Stimulated activated CD8-positive, alpha-beta memory T cell treated with anti-CD3 and anti-CD28 coated beads, Interleukin-2, amount 100 ng/mL, for 48 hours (primary cell): ENCODE measurements around the gene DDX10.

Experiments used
- DNase-seq, 2 donors: peaks; one replicate each; pipeline ENCODE4 v3.0.0-alpha.2; 2020; ENCODE audit warnings: low read depth in 2 of 2

Gene DDX10

DNA sequence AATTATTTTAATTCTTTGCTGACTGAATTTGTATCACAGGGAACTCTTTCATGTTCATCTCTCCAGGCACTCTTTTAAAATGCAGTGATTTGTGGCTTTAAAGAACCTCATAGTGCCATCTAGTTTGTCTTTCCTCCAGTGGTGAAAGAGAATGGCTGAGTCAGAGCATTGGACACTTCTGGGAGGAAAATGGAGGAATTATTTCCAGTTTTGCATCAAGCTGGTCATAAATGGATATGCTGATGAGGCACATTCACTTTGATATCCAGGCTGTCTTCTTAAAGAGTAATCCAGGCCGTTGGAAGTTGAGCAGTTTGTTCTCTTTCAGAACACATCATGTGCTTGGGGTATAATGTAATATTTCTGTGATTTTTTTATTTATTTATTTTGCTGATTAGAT is 273.7 kb downstream of the DDX10 start:
- no peak for DNase-seq

DNA sequence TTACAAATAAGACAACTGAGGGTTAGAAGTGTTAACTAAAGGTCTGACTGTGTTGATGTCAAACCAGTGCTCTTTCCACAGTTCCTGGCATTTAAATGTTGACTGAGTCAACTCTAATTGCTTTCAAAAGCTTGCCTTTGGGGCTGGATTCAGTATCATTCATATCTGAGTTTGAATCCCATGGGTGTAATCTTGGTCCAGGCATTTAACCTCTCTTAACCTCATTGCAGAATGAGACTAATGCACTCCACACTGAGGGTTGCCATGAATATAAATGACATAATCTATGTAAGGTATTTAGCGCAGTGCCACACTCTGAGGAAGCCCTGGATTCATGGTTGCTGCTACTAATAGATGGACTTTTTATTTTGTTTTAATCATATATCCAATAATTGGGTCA is 274.3 kb downstream of the DDX10 start:
- no peak for DNase-seq

DNA sequence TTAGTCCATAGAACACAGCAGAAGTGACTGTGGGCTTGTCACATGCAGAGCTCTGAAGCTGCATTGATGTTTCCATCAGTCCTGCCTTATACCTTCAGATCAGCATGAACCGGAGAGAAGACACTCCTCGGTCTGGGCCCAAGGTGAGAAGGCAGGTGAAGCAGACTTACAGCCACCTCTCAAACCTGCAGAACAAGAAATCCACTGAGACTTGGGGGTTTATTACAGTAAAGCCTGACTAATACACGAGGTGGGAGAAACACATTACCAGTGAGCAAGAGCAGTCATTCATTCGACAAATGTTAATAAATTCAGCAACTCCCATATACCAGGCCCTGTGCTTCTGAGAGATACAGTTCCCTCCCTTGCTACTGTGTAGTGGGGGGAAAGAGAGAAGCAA is 279.0 kb downstream of the DDX10 start:
- DNase-seq: no peak

DNA sequence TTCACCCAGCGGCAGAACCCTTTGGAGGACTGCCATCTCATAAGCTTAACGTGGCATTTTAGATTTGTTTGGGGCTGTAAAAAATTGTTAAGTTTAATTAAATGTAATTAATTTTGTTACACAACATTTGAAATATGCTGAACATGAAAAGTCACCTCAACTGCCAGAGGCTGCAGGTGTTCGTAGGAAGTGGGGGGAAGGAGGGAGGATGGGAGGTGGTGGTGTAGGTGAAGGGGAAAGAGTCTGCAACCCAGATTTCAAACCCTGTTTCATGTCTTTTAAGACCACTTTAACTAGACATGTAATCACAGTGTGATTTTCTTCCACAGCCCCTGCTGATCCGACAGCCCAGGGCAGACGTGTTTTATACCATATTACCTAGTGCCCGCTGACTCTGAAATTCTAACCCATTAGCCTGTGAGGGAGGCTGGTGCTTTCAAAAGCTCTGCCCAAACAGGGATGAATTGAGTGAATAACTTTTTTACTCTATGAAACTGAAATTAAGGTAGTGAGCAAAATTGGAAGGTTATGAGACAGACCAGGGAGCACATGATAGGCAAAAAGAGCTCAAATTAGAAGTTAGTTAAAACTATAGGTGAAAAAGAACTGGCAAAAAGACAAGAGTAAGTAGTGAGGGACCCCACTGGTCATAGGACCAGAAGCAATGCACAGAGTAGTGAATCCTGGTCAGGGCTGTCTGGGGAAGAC is 279.8 kb downstream of the DDX10 start:
- no peak for DNase-seq

DNA sequence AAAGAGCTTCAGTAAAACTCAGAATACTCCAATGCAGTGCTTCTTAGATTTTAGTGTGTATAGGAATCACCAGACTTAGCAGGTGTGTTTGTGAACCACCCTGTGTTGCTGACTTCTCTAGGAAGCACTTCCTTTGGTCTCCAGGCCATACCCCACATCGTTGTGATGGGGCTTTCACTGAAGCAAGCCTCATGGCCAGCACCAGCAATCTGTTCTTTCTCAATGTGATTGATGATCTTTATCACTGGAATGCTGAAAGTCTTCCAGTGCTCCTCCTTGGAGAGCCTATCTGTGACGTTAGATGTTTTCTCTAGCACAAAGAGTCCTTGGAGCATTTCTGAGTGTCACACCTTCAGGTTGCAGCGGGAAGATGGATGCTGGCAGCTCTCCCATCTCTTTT is 280.5 kb downstream of the DDX10 start:
- no peak for DNase-seq

DNA sequence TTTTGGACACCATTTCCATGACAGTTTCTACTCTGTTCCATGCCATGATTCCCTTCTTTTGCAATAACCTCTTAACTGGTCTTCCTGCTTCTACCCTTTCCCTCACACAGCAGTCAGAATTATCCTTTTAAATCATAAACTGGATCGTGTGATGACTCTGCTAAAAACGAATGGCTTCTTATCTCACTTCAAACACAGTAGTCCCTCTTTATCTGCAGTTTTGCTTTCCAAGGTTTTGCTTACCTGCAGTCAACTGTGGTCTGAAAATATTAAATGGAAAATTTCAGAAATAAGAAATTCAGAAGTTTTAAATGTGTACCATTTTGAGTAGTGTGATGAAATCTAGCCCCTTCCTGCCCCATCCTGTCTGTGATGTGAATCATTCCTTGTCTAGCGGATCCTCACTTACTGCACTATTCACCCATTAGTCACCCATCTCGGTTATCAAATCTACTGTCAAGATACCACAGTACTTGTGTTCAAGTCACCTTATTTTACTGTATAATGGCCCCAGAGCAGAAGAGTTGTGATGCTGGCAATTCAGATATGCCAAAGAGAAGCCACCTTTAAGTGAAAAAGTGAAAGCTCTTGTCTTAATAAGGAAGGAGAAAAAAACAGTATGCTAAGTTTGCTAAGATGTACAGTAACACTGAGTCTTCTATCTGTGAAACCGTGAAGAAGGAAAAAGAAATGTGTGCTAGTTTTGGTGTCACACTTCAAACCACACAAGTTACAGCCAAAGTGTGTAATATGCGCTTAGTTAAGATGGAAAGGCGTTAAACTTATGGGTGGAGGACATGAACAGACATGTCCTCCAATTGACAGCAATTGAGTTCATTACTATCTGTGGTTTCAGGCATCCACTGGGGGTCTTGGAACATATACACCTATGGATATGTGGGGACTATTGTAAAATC is 283.0 kb downstream of the DDX10 start:
- DNase-seq: no peak

DNA sequence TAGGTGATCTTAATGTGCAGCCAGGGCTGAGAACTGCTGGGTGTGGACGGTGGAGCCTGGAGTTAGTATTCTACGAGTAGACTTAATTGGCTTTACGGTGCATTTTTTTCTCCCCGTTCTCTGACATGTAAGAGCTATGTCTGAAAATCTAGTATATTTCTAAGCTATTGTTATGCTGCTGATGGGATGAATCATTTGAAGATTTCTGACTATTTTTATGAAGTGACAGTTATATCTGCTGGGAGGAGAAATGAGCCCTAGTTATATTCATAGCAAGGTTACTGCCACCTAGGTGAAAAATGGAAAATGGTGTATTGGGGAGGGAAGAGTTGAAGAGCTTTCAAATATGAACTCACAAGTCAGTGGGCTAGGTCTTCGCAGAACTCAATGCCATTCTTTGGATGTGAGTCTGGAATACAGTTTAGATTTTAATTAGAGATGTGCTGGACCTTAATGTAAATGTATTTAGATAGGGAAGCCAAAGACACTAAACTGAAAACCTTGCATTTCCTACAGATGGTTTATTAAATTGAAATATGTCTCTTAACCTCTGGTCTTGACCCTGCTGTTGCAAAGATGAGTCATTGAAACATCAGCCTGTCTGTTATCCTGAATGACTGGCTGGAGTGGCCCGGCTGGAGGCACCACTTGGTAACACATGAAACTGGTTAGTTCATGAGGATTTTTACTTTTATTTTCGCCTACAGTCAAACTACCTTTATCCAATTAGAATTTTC is 293.7 kb downstream of the DDX10 start:
- no peak for DNase-seq

DNA sequence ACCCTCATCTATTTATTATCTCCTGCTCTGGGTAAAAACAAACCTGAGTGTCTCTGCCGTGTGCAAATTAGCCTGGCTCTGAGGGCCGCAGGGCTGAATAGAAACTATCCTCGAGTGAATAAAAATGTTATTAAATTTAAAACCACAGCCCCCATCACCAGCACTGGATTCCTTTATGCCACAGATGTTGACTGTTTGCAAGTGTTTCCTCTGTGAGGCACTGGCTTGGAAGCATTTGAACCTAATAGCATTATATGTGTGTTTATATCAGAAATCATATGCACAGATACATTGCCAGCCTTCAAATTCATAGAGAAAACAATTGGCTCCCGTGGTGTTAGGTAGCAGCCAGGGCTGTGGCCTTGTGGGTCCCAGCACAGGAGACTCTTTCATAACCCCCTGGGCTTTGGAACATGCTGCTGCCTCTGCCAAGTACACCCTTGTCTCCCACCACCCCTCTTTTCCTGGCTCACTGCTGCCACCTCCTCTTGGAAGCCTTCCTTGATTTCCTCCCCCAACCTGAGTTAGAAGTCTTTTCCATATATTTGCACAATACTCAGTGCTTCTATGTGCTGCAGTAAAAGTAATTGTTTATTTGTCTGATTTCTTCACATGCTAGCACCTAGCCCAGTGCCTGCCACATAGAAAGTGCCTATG is 294.4 kb downstream of the DDX10 start:
- DNase-seq: no peak

DNA sequence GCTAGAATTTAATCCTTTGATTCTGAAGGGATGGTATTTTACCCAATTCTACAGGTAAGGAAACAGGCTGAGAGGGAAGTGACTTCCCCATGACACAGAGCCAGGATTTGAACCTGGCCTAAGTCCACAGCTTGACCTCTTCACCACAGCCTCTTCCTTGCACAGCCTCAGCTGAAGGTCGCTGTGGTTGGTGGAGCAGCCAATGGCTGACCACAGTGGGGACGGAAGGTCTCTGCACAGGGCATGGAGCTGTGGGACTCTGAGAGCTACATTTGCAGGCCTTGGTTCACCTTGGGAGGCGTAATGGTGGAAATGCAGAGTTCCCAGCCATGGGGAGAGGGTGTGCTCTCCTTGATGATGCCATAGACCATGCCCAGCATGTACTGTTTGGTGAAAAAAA is 295.0 kb downstream of the DDX10 start:
- no peak for DNase-seq

DNA sequence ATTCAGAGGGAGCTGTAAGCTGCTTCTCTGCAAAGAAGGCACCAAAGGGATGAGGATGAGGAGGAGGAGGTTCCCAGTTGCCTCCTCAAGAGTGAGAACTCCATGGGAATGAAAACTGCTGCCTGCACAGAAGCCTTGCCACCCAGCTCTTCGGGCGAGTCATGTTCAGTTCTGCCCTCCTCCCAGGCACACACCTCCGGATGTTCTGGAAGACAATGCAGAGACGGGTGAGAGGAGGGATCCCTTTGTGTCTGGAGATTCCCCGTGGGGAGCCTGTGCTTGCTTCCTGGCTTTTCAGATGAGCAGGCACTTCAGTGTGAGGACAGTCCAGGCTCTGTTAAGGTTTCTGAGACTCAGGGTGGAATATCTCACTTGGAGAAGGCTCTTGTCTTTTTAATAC is 295.6 kb downstream of the DDX10 start:
- no peak for DNase-seq

DNA sequence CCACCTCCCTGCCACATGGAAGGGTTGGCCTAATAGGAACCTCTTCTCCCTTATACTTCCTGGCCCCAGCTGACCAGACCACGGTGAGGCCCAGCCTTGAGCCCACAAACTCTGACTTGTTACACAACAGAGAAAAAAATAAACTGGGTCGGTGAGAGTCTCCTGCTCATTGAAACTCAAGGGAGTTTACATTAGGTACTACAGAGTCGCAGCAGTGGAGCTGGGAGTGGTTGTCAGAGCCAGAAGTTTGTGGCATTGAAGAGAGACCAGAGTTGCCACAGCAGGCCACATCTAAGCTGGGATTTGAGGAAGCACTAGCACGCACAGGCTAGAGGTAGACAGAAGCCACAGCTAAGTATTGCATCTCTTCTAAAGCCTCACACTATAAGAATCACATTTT is 296.2 kb downstream of the DDX10 start:
- no peak for DNase-seq

DNA sequence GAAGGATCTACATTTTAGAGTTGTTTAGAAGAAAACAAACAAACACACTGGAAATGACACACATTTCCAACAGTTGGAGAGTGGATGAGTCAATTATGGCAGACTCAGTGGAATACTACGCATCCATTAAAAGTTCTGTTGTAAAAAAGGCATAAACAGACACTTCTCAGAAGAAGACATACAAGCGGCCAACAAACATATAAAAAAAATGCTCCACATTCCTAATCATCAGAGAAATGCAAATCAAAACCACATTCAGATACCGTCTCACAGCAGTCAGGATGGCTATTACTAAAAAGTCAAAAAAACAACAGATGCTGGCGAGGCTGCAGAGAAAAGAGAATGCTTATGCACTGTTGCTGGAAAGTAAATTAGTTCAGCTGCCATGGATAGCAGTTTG is 298.2 kb downstream of the DDX10 start:
- DNase-seq: no peak

DNA sequence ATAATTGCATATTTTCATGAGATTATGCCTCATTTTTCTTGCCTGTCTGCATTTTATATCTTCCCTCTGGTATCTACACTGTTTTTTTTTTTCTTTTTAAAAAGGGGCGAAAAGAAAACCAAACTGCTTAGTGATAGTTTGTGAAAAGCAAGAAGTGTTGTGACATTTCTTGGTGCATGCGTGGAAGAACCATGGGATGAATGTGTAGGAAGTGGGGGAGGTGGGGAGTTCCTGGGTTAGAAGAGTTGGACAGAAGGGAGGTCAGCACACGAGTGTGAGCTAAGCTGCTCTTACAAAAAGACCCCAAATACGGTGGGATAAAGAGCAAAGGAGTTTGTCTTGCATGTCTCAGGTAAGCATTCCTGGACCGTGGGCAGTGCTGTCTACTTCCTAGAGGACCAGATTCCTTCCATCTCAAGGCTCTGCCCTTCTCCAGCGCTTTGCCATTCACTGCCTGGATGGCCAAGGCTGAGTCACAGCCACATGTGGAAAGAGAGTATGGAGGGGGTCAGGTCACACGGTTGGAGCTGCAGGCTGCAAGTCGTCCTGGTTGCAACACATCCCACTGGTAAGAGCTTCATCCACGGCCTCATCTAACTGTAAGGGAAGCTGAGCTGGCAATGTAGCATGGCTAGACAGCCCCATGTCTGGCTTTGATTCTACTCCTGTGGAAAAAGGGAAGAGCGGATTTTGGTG is 300.6 kb downstream of the DDX10 start:
- DNase-seq: no peak

DNA sequence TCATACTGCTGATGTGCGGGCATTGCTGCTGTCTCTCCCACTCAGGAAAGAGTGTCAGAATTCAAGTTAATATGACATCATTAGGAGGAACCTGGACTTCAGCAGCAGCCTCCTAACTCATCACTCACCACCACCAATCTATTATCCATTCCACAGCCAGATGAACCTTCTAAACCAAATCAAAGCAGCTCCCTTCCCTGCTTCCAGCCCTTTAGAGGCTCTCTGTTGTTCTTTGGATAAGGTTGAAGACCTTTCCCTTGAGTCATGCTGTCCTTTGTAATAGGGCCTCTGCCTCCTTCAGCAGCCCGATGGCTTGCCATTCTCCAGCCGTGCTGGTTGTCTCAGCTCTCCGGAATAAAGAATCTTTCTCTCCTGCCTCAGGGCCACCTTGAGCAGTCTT is 301.3 kb downstream of the DDX10 start:
- DNase-seq: no peak

DNA sequence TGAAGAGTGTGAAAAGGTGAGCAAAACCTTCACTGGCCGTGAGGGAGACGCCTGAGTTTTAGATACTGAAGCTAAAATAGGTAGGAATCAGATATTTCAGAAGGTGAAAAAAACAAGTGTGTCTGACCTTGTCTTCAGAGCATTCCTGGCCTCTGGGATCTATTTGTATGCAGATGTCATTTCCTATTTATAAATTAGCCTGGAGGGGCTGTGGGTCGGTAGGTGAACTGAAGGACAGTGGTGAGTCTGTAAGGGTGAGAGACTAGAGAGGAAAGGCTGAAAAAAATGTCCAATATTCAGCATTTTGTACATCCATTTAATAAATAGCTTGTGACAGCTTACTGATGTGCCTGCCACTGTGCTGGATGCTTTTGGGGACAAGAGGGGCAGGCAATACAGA is 302.1 kb downstream of the DDX10 start:
- no peak for DNase-seq

DNA sequence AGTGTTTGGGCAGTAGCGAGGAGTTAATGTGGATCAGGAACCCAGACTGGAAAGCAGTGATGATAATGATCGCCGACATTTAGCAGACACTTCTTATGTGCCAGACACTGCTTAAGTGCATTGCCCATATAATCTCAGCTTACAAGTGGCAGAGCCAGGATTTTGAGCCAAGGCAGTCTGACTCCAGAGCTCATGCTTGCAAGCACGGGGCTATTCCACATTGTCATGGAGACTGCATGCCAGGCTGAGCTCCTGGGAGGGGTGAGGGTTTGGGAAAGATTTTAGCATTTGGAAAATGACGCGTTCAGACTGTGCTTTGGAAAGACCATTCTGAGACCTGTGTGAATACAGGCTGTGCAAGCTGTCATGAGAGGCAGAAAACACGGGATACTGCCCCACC is 302.7 kb downstream of the DDX10 start:
- no peak for DNase-seq

DNA sequence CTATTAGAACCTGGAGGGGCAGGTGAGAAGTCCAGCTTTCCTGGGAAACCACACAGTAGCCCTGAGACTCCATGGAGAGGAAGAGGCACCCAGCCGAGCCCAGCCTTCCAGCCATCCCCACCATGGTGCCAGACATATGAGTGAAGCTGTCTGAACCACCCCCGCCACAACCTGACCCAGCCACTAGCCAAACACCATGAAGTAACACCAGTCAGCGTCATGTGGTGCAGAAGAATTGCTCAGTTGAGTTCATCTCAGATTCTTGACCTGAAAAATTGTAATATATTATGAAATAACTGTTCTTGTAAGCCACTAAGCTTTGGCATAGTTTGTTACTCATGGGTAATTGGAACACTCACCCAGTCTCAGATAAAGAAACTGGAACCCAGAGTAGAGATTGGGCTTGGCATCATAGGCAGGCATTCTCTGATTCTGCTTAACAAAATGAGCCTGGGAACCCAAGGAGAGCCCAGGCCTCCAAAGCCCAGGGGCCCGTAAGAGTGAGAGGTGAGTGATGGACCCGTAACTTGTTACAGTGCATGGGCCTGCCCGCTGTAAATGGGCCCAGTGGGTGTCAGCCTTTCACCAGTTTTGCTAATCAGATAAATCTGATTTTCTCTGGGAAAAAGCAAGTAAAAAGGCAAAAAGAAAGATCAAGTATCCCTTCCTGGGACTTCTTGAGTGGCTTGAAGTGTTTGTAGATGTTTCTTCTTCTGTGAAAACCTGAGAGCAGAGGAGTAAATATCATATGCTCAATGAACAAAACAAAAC is 305.5 kb downstream of the DDX10 start:
- no peak for DNase-seq

DNA sequence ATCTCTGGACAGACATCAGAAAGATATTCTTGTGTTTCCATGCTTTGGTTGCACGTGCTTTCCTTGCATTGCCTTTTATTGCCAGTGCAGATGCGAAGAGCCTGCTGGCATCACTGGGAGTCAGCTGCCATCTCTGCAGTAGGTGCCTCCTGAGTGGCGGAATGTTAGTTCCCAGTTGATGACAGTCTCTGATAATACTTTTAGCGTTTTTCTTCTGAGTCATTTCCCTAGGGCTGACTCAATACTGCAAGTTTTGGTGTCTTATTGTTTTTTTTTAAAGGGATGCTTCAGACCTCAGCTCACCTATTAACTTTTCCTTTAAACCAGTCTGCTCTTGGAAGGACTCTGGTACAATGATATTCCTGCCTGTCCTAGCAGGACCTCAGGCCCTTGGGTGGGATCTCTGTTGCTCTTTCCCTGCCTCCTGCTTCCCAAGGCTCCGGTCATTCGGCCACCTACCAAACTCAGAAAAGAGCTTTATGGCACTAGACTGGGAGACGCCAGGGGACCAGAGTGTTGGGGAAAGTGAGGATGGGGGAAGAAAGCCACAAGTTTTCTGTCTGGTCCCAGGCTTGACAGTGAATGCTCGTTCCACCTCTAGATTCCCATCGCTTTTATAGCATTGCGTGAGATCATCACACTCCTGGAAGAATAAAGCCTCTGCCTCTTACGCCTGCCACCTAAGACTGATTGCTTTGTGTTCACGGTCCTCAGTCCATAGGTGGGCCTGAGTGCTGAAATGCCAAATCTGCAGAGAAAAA is 308.7 kb downstream of the DDX10 start:
- DNase-seq: no peak

DNA sequence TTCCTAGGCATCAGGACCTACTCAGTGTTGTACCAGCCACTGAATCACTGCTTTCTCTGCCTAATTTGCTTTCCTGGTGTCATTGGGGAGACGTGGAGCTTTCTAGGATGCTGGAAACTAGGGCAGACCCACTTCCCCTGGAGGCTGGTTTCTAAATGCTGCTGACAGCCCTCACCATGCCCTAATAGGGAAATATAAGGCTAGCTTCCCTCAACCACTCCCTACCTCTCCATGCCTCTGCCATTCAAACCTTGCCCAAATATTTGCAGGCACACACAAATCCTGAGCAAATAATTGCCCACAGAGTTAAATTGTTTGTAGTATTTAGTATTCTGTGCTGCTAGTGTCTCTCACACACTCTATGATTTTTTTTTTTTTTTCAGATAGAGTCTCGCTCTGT is 310.2 kb downstream of the DDX10 start:
- no peak for DNase-seq

DNA sequence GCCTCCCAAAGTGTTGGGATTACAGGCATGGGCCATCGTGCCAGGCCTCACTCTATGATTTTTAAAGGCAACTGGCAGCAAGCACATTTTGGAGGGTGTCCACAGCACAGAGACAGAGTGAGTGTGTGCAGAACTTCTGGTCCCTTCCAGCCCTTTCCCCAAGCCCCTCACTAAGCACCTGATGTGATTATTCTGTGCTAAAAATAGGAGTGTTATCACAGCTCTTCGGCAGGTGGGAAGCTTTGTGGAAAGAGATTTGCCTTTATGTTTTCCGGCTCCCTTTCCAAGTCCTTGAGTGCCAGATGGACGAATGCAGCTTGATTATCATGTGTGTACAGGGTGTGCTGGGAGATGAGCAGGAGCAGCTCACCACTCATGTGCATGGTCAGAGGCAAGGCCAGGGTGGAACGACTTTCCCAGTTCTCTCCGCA is 310.8 kb downstream of the DDX10 start:
- DNase-seq: no peak
